Ishikawa (cell line): Measurements from ENCODE around the gene STARD7.

Source experiments
- EP300 ChIP-seq: IDR thresholded peaks from 2 replicates; pipeline ENCODE4 v1.6.1; 2012; ENCODE audit warnings: borderline replicate concordance
- FOXM1 ChIP-seq: IDR thresholded peaks from 2 replicates; pipeline ENCODE4 v1.6.1; 2012; ENCODE audit warnings: low read depth, borderline replicate concordance
- RAD21 ChIP-seq: IDR thresholded peaks from 2 replicates; pipeline ENCODE4 v1.6.1; 2012; ENCODE audit warnings: low read depth
- YY1 ChIP-seq: IDR thresholded peaks from 2 replicates; pipeline ENCODE4 v1.6.1; 2012; ENCODE audit warnings: low read depth
- TF ChIP-seq, protein P1 (sequence below): IDR thresholded peaks from 2 replicates; pipeline ENCODE4 v1.6.1; 2012; ENCODE audit warnings: low read depth, mild to moderate bottlenecking

- TF ChIP-seq, protein P1, sequence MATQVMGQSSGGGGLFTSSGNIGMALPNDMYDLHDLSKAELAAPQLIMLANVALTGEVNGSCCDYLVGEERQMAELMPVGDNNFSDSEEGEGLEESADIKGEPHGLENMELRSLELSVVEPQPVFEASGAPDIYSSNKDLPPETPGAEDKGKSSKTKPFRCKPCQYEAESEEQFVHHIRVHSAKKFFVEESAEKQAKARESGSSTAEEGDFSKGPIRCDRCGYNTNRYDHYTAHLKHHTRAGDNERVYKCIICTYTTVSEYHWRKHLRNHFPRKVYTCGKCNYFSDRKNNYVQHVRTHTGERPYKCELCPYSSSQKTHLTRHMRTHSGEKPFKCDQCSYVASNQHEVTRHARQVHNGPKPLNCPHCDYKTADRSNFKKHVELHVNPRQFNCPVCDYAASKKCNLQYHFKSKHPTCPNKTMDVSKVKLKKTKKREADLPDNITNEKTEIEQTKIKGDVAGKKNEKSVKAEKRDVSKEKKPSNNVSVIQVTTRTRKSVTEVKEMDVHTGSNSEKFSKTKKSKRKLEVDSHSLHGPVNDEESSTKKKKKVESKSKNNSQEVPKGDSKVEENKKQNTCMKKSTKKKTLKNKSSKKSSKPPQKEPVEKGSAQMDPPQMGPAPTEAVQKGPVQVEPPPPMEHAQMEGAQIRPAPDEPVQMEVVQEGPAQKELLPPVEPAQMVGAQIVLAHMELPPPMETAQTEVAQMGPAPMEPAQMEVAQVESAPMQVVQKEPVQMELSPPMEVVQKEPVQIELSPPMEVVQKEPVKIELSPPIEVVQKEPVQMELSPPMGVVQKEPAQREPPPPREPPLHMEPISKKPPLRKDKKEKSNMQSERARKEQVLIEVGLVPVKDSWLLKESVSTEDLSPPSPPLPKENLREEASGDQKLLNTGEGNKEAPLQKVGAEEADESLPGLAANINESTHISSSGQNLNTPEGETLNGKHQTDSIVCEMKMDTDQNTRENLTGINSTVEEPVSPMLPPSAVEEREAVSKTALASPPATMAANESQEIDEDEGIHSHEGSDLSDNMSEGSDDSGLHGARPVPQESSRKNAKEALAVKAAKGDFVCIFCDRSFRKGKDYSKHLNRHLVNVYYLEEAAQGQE, result no peak
- TF ChIP-seq EP300 (no peak), RAD21 (no peak), YY1 (no peak), FOXM1 (no peak)
Observed at GRCh38 chr2:96209729-96210085, 1.1 kb upstream of the STARD7 start.
